ENCODE measurements around the gene NUDT21.

The NUDT21 gene

GRCh38 chr16:56448005-56448404 lies 3.1 kb downstream of the NUDT21 start:
- TF ChIP-seq EP300 (IDR thresholded peaks at IDR 0.05; ENCODE audit: borderline replicate concordance) (no peak), TAF1 (IDR thresholded peaks at IDR 0.05; ENCODE audit: low read depth) (no peak), FOXM1 (IDR thresholded peaks at IDR 0.05; ENCODE audit: borderline replicate concordance, low read depth) (no peak), TEAD4 (IDR thresholded peaks at IDR 0.05) (no peak), USF1 (IDR thresholded peaks at IDR 0.05) (no peak), TCF12 (IDR thresholded peaks at IDR 0.05; ENCODE audit: low read depth) (no peak), CEBPB (IDR thresholded peaks at IDR 0.05) (no peak), CREB1 (IDR thresholded peaks at IDR 0.05; ENCODE audit: low read depth) (no peak), REST (IDR thresholded peaks at IDR 0.05; ENCODE audit: low read depth) (no peak), EGR1 (IDR thresholded peaks at IDR 0.05) (no peak), MAX (IDR thresholded peaks at IDR 0.05) (no peak), NFIC (IDR thresholded peaks at IDR 0.05) (no peak), YY1 (IDR thresholded peaks at IDR 0.05; ENCODE audit: low read depth) (no peak), RAD21 (IDR thresholded peaks at IDR 0.05; ENCODE audit: low read depth) (no peak), ZBTB7A (IDR thresholded peaks at IDR 0.05; ENCODE audit: low read depth) (no peak)

GRCh38 chr16:56447286-56447685 lies 3.8 kb downstream of the NUDT21 start:
- TF ChIP-seq NFIC (IDR thresholded peaks at IDR 0.05) = no peak

GRCh38 chr16:56438038-56438437 lies 13.1 kb downstream of the NUDT21 start:
- no peak for TF ChIP-seq MAX (IDR thresholded peaks at IDR 0.05)
- TF ChIP-seq CEBPB (IDR thresholded peaks at IDR 0.05) = no peak
- no peak for TF ChIP-seq FOXM1 (IDR thresholded peaks at IDR 0.05; ENCODE audit: borderline replicate concordance, low read depth)
- TF ChIP-seq EGR1 (IDR thresholded peaks at IDR 0.05) = no peak
- TF ChIP-seq YY1 (IDR thresholded peaks at IDR 0.05; ENCODE audit: low read depth) = no peak
- no peak for TF ChIP-seq RAD21 (IDR thresholded peaks at IDR 0.05; ENCODE audit: low read depth)
- no peak for TF ChIP-seq ZBTB7A (IDR thresholded peaks at IDR 0.05; ENCODE audit: low read depth)
- TF ChIP-seq TCF12 (IDR thresholded peaks at IDR 0.05; ENCODE audit: low read depth) = no peak
- no peak for TF ChIP-seq NFIC (IDR thresholded peaks at IDR 0.05)
- no peak for TF ChIP-seq REST (IDR thresholded peaks at IDR 0.05; ENCODE audit: low read depth)
- no peak for TF ChIP-seq TAF1 (IDR thresholded peaks at IDR 0.05; ENCODE audit: low read depth)
- TF ChIP-seq USF1 (IDR thresholded peaks at IDR 0.05) = no peak
- TF ChIP-seq CREB1 (IDR thresholded peaks at IDR 0.05; ENCODE audit: low read depth) = no peak
- no peak for TF ChIP-seq EP300 (IDR thresholded peaks at IDR 0.05; ENCODE audit: borderline replicate concordance)
- TF ChIP-seq TEAD4 (IDR thresholded peaks at IDR 0.05) = no peak

- TF ChIP-seq RAD21 (IDR thresholded peaks at IDR 0.05; ENCODE audit: low read depth) (no peak), TCF12 (IDR thresholded peaks at IDR 0.05; ENCODE audit: low read depth) (no peak), EP300 (IDR thresholded peaks at IDR 0.05; ENCODE audit: borderline replicate concordance) (no peak), REST (IDR thresholded peaks at IDR 0.05; ENCODE audit: low read depth) (no peak)
These were observed 14.9 kb downstream of the NUDT21 start for GRCh38 chr16:56436258-56436657.

- TF ChIP-seq EP300 (IDR thresholded peaks at IDR 0.05; ENCODE audit: borderline replicate concordance) (no peak), TEAD4 (IDR thresholded peaks at IDR 0.05) (no peak), USF1 (IDR thresholded peaks at IDR 0.05) (no peak), TAF1 (IDR thresholded peaks at IDR 0.05; ENCODE audit: low read depth) (no peak), YY1 (IDR thresholded peaks at IDR 0.05; ENCODE audit: low read depth) (no peak), MAX (IDR thresholded peaks at IDR 0.05) (no peak), TCF12 (IDR thresholded peaks at IDR 0.05; ENCODE audit: low read depth) (no peak), ZBTB7A (IDR thresholded peaks at IDR 0.05; ENCODE audit: low read depth) (no peak), FOXM1 (IDR thresholded peaks at IDR 0.05; ENCODE audit: borderline replicate concordance, low read depth) (no peak), RAD21 (IDR thresholded peaks at IDR 0.05; ENCODE audit: low read depth) (no peak), NFIC (IDR thresholded peaks at IDR 0.05) (no peak), EGR1 (IDR thresholded peaks at IDR 0.05) (no peak), CREB1 (IDR thresholded peaks at IDR 0.05; ENCODE audit: low read depth) (no peak), CEBPB (IDR thresholded peaks at IDR 0.05) (no peak), REST (IDR thresholded peaks at IDR 0.05; ENCODE audit: low read depth) (no peak)
These were observed 23.0 kb downstream of the NUDT21 start for GRCh38 chr16:56428091-56428490.

Data from Ishikawa (cell line).